Liver (tissue), 9 donors: ENCODE results near the gene ZDHHC14. TPM values are rescaled to one million over a fixed set of nuclear protein-coding genes. Genes with fewer than 3 reads are reported as not detected.

Source experiments
- DNase-seq: peaks from one replicate; pipeline ENCODE4 v3.0.0-alpha.2; 2017; ENCODE audit warnings: low spot score
- H3K27ac ChIP-seq, 2 donors: one replicate each; pipeline ENCODE4 v1.7.0; 2013; ENCODE audit warnings: inconsistent platforms in 2 of 2, low read length in 2 of 2, control low read depth in 1 of 2, low read depth in 1 of 2, mild to moderate bottlenecking in 1 of 2
- H3K27me3 ChIP-seq, 4 donors: one replicate each; pipeline versions ENCODE4 v1.6.1 to v1.7.0; 2013; ENCODE audit warnings: low read length in 3 of 4, inconsistent platforms in 1 of 4, mild to moderate bottlenecking in 1 of 4, moderate library complexity in 1 of 4; ENCODE audit not compliant: control insufficient read depth in 4 of 4, insufficient read depth in 4 of 4
- H3K36me3 ChIP-seq, 4 donors: one replicate each; pipeline versions ENCODE4 v1.6.1 to v1.7.0; 2013; ENCODE audit warnings: low read length in 3 of 4, mild to moderate bottlenecking in 3 of 4, low read depth in 1 of 4, moderate library complexity in 1 of 4; ENCODE audit not compliant: control insufficient read depth in 4 of 4, insufficient read depth in 3 of 4
- H3K4me1 ChIP-seq, 4 donors: one replicate each; pipeline versions ENCODE4 v1.6.1 to v1.7.0; 2013; ENCODE audit warnings: low read length in 3 of 4, mild to moderate bottlenecking in 3 of 4, moderate library complexity in 1 of 4; ENCODE audit not compliant: control insufficient read depth in 4 of 4, insufficient read depth in 4 of 4
- H3K4me3 ChIP-seq, 3 donors: one replicate each; pipeline versions ENCODE4 v1.6.1 to v1.7.0; 2013; ENCODE audit warnings: low read length in 3 of 3, control low read depth in 1 of 3, low read depth in 1 of 3, mild to moderate bottlenecking in 1 of 3
- H3K9ac ChIP-seq, 2 donors: one replicate each; pipeline ENCODE4 v1.7.0; 2013; ENCODE audit warnings: low read length in 2 of 2, mild to moderate bottlenecking in 2 of 2, moderate library complexity in 2 of 2, control low read depth in 1 of 2, low read depth in 1 of 2
- H3K9me3 ChIP-seq, 4 donors: one replicate each; pipeline versions ENCODE4 v1.6.1 to v1.7.0; 2013; ENCODE audit warnings: low read length in 3 of 4; ENCODE audit not compliant: control insufficient read depth in 4 of 4
- EGR1 ChIP-seq, 2 donors: IDR thresholded peaks; 2 replicates each; pipeline ENCODE4 v1.6.1; 2016 to 2018; ENCODE audit warnings: antibody characterized with exemption in 2 of 2, low read depth in 2 of 2
- FOXA1 ChIP-seq: IDR thresholded peaks from 2 replicates; pipeline ENCODE4 v1.6.1; 2016; ENCODE audit warnings: antibody characterized with exemption
- FOXA2 ChIP-seq: IDR thresholded peaks from 2 replicates; pipeline ENCODE4 v1.6.1; 2016; ENCODE audit warnings: antibody characterized with exemption
- GABPA ChIP-seq, 2 donors: IDR thresholded peaks in 1 of 2; conservative IDR thresholded peaks in 1 of 2; 2 replicates each; pipeline ENCODE4 v1.6.1; 2016; ENCODE audit warnings: antibody characterized with exemption in 2 of 2, mild to moderate bottlenecking in 1 of 2, moderate library complexity in 1 of 2
- HNF4A ChIP-seq, 2 donors: conservative IDR thresholded peaks; 2 replicates each; pipeline ENCODE4 v1.6.1; 2016; ENCODE audit warnings: antibody characterized with exemption in 2 of 2, mild to moderate bottlenecking in 2 of 2
- HNF4G ChIP-seq: IDR thresholded peaks from 2 replicates; pipeline ENCODE4 v1.6.1; 2016; ENCODE audit warnings: antibody characterized with exemption
- JUND ChIP-seq, 2 donors: IDR thresholded peaks; 2 replicates each; pipeline ENCODE4 v1.6.1; 2016; ENCODE audit warnings: antibody characterized with exemption in 2 of 2
- NR2F2 ChIP-seq: IDR thresholded peaks from 2 replicates; pipeline ENCODE4 v1.6.1; 2016; ENCODE audit warnings: antibody characterized with exemption
- RXRA ChIP-seq, 2 donors: IDR thresholded peaks; 2 replicates each; pipeline ENCODE4 v1.6.1; 2017 to 2018; ENCODE audit warnings: antibody characterized with exemption in 2 of 2, mild to moderate bottlenecking in 1 of 2
- SP1 ChIP-seq: IDR thresholded peaks from 2 replicates; pipeline ENCODE4 v1.6.1; 2018; ENCODE audit warnings: antibody characterized with exemption, mild to moderate bottlenecking
- TAF1 ChIP-seq: conservative IDR thresholded peaks from 2 replicates; pipeline ENCODE4 v1.6.1; 2016; ENCODE audit warnings: antibody characterized with exemption, mild to moderate bottlenecking
- WGBS: extraction: QIAGEN DNeasy Blood & Tissue Kit; methylation state at CpG from one replicate; pipeline ENCODE4 v1.1.7; 2013; 5-methylcytosine and 5-hydroxymethylcytosine counted together
- polyA plus RNA-seq, 2 donors: library from polyadenylated mRNA; stranded (reverse) in 1 of 2; unstranded in 1 of 2; fragments of 200-250 nt in 1 of 2; fragments of >200 nt in 1 of 2; fragmentation: Nextera tagmentation in 1 of 2; extraction: Ambion mirVana in 1 of 2; gene quantifications; one replicate each; pipeline versions ENCODE4 v1.2.1 to v1.2.3, GENCODE V29; 2013 to 2015
- total RNA-seq, 2 donors: library from RNA; depleted of rRNA; stranded (reverse); fragments of >200 nt; gene quantifications; one replicate each; pipeline ENCODE4 v1.2.3, GENCODE V29; 2014
- TF ChIP-seq, protein P1 (sequence below): fragments of 150-350 bp; IDR thresholded peaks from 2 replicates; pipeline ENCODE4 v1.5.1; 2017; ENCODE audit warnings: improper control_type of control experiment, low read depth, low read length; ENCODE audit not compliant: missing input control
- TF ChIP-seq, protein P2 (sequence below): IDR thresholded peaks from 2 replicates; pipeline ENCODE4 v1.6.1; 2016; ENCODE audit warnings: antibody characterized with exemption
- TF ChIP-seq, protein P3 (sequence below): IDR thresholded peaks from 2 replicates; pipeline ENCODE4 v1.6.1; 2016; ENCODE audit warnings: antibody characterized with exemption, mild to moderate bottlenecking
- TF ChIP-seq, protein P4 (sequence below): IDR thresholded peaks from 2 replicates; pipeline ENCODE4 v1.6.1; 2016; ENCODE audit warnings: antibody characterized with exemption
- donor health status: healthy.
- donor health status: healthy.
- donor health status: healthy.
- donor health status: healthy.
- donor health status: healthy.

Gene ZDHHC14
- total and polyA plus RNA-seq, 4 donors: 4.4 to 11.7 (median 8.4) TPM

DNA sequence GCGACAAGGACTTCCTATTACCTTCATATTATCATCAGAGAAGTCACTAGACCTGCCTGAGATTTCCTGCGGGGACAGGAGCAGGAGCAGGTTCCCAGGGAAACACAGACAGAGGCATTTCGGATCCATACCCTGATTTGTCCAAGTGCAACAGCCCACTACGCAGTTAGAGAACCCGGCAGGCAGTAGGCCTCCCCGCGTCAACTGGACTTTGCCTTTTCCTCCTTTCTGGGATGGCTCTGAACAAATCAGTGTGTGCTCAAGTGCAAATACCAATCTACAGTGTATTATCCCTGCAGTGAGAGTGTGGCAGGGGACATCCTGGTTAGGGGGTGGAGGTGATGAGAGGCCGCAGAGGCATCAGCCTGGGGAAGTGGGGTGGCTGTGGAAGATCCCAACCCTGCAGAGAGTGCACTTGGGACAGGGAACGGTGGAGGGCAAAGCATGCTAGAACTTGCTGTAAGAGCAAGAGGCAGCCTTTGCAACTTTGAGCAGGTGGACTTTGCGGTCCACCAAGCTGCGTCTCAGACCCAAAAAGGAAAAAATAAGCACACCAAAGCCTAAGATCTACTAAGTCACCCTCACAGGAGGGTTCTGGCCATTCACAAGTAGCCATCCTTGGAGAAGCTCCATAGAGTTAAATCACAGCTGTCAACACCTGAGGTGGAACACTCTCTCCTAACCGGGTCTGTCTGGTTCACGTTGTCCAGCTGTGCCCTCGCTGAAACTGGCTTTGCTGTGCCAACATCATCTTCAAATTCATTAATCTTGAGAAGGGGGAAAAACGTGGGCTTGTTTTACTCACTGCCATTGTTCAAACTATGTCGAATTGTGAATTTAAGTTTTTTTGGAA is 159.1 kb downstream of the ZDHHC14 start (continued):
- TF ChIP-seq NR2F2: no peak
- TF ChIP-seq HNF4G: peak; percentile 93
- TF ChIP-seq JUND (IDR thresholded peaks at IDR 0.05): peak; percentile 50 to 71
- TF ChIP-seq, protein P1, sequence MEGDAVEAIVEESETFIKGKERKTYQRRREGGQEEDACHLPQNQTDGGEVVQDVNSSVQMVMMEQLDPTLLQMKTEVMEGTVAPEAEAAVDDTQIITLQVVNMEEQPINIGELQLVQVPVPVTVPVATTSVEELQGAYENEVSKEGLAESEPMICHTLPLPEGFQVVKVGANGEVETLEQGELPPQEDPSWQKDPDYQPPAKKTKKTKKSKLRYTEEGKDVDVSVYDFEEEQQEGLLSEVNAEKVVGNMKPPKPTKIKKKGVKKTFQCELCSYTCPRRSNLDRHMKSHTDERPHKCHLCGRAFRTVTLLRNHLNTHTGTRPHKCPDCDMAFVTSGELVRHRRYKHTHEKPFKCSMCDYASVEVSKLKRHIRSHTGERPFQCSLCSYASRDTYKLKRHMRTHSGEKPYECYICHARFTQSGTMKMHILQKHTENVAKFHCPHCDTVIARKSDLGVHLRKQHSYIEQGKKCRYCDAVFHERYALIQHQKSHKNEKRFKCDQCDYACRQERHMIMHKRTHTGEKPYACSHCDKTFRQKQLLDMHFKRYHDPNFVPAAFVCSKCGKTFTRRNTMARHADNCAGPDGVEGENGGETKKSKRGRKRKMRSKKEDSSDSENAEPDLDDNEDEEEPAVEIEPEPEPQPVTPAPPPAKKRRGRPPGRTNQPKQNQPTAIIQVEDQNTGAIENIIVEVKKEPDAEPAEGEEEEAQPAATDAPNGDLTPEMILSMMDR: no peak
- peak; percentile 53 for TF ChIP-seq FOXA2
- peak; percentile 86 for TF ChIP-seq TAF1
- TF ChIP-seq RXRA (IDR thresholded peaks at IDR 0.05): peak; percentile 74 to 87
- TF ChIP-seq, protein P2, sequence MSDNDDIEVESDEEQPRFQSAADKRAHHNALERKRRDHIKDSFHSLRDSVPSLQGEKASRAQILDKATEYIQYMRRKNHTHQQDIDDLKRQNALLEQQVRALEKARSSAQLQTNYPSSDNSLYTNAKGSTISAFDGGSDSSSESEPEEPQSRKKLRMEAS: peak; percentile 76
- peak; percentile 99 for TF ChIP-seq SP1

DNA sequence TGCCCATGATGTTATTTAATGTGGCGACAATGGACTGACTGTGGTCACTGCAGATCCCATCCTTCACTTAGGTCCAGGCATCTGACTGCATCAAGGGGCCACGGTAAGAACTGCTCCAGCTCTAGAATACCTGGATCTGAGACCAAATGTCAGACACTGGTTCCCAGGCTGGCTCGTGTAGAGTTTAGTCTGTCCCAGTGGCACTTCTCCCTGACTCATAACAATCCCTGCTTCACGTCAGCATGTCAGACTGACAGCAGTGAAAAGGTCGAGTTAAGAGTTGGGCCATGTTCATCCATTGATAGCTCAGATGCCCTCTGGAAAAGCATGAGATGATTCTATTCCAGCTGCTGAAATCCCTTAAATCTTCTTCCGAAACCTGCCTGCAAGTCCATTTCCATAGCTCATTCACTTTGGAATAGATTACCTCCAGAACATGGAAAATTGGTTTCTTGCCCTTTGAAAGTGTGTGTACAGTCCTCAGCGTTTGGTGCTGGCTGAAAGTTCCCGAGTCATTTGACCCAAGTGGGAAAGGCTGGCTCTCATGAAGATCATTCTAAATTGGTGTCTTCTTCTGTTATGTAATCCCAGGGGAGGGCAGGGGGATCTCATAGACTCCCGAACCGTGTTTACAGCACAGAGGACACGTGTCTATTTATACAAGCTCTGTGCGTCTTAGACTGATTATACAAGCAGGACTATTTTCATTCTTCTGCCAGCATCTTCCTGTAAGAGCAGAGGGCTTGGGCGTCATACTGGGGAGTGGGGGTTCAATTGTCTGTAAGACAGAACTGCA is 160.8 kb downstream of the ZDHHC14 start:
- peak overlapping the region in 1 of 2 donors; percentile 16 for H3K27ac ChIP-seq
- H3K4me3 ChIP-seq: no peak overlapping the region
- H3K9ac ChIP-seq: no peak overlapping the region

More for the DNA sequence above, 160.8 kb downstream of the ZDHHC14 start:
- DNase-seq: no peak
- Histone ChIP-seq H3K36me3 (peaks cover 0 to 2% (median under 1%) of the 10 kb centered on the region in 4 donors), H3K4me1 (peaks cover 5 to 43% (median 21%) of the 10 kb centered on the region in 4 donors), H3K27me3 (no peaks in the 10 kb centered on the region), H3K9me3 (no peaks in the 10 kb centered on the region)
- 62% methylated on average over 13 of the region's 13 CpGs for WGBS
- TF ChIP-seq, protein P3, sequence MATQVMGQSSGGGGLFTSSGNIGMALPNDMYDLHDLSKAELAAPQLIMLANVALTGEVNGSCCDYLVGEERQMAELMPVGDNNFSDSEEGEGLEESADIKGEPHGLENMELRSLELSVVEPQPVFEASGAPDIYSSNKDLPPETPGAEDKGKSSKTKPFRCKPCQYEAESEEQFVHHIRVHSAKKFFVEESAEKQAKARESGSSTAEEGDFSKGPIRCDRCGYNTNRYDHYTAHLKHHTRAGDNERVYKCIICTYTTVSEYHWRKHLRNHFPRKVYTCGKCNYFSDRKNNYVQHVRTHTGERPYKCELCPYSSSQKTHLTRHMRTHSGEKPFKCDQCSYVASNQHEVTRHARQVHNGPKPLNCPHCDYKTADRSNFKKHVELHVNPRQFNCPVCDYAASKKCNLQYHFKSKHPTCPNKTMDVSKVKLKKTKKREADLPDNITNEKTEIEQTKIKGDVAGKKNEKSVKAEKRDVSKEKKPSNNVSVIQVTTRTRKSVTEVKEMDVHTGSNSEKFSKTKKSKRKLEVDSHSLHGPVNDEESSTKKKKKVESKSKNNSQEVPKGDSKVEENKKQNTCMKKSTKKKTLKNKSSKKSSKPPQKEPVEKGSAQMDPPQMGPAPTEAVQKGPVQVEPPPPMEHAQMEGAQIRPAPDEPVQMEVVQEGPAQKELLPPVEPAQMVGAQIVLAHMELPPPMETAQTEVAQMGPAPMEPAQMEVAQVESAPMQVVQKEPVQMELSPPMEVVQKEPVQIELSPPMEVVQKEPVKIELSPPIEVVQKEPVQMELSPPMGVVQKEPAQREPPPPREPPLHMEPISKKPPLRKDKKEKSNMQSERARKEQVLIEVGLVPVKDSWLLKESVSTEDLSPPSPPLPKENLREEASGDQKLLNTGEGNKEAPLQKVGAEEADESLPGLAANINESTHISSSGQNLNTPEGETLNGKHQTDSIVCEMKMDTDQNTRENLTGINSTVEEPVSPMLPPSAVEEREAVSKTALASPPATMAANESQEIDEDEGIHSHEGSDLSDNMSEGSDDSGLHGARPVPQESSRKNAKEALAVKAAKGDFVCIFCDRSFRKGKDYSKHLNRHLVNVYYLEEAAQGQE: no peak
- TF ChIP-seq FOXA1 (no peak), GABPA (IDR thresholded peaks at IDR 0.05 in 1 of 2, conservative IDR thresholded peaks at IDR 0.05 in 1 of 2) (no peak), SP1 (no peak), HNF4A (conservative IDR thresholded peaks at IDR 0.05) (no peak), EGR1 (IDR thresholded peaks at IDR 0.05; ENCODE audit: low read depth in 2 of 2) (no peak), TAF1 (no peak)
- TF ChIP-seq, protein P1: no peak
- TF ChIP-seq, protein P2: no peak
- TF ChIP-seq, protein P4, sequence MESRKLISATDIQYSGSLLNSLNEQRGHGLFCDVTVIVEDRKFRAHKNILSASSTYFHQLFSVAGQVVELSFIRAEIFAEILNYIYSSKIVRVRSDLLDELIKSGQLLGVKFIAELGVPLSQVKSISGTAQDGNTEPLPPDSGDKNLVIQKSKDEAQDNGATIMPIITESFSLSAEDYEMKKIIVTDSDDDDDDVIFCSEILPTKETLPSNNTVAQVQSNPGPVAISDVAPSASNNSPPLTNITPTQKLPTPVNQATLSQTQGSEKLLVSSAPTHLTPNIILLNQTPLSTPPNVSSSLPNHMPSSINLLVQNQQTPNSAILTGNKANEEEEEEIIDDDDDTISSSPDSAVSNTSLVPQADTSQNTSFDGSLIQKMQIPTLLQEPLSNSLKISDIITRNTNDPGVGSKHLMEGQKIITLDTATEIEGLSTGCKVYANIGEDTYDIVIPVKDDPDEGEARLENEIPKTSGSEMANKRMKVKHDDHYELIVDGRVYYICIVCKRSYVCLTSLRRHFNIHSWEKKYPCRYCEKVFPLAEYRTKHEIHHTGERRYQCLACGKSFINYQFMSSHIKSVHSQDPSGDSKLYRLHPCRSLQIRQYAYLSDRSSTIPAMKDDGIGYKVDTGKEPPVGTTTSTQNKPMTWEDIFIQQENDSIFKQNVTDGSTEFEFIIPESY: no peak
